ENCODE results near the gene SLC13A4.

- TF ChIP-seq CTCF (IDR thresholded peaks at IDR 0.05; ENCODE audit: insufficient read depth, low read depth, low read length) (no peak), EZH2 (IDR thresholded peaks at IDR 0.05; ENCODE audit: insufficient read depth, low read length) (no peak)
Observed at GRCh38 chr7:135684699-135685098, 43.3 kb downstream of the SLC13A4 start.

Data from astrocyte (in vitro differentiated cells and primary cell).